Left lung (tissue), 10 donors: Measurements from ENCODE around the gene TRRAP. TPM values are rescaled to one million over a fixed set of nuclear protein-coding genes. Genes with fewer than 3 reads are reported as not detected.

ENCODE experiments used
- ATAC-seq: fragments of 200-7000 bp; cut with Tn5 transposase; one replicate; pipeline ENCODE4 v1.9.1; 2020; ENCODE audit warnings: moderate library complexity
- DNase-seq, 4 donors: peaks; one replicate each; pipeline ENCODE4 v3.0.0-alpha.2; 2013 to 2020
- H3K27ac ChIP-seq, 2 donors: fragments of 200-600 bp; sonication (generic) in 1 of 2; one replicate each; pipeline versions ENCODE4 v1.5.0 to v1.8.0; 2020 to 2021
- H3K27me3 ChIP-seq, 2 donors: fragments of 200-600 bp; sonication (generic) in 1 of 2; one replicate each; pipeline versions ENCODE4 v1.5.0 to v1.8.0; 2020 to 2021
- H3K36me3 ChIP-seq, 2 donors: fragments of 200-600 bp; sonication (generic) in 1 of 2; one replicate each; pipeline versions ENCODE4 v1.5.0 to v1.8.0; 2020 to 2021
- H3K4me1 ChIP-seq, 2 donors: fragments of 200-600 bp; one replicate each; pipeline ENCODE4 v1.8.0; 2021
- H3K4me3 ChIP-seq, 2 donors: fragments of 200-600 bp; sonication (generic) in 1 of 2; one replicate each; pipeline versions ENCODE4 v1.5.0 to v1.8.0; 2020 to 2021; ENCODE audit warnings: mild to moderate bottlenecking in 1 of 2
- H3K9me3 ChIP-seq, 2 donors: fragments of 200-600 bp; sonication (generic) in 1 of 2; one replicate each; pipeline versions ENCODE4 v1.5.0 to v1.8.0; 2020 to 2021
- intact Hi-C, 2 donors: fragments of 100-400 bp; cut with DNase I; formaldehyde crosslinking; loops; one replicate each; pipeline versions ENCODE4 v1.11.2 to v1.14.2; 2022
- polyA plus RNA-seq, 6 donors: library from polyadenylated mRNA; unstranded; fragments of 120-200 nt; gene quantifications; one replicate each; pipeline ENCODE4 v1.2.1, GENCODE V29; 2013; ENCODE audit not compliant: insufficient read length in 6 of 6
- total RNA-seq, 2 donors: library from RNA; stranded (reverse); fragmentation: NEBNext Ultra II Directional; extraction: Animal tissue kit (Norgen Biotek cat#: 25700); gene quantifications; one replicate each; pipeline ENCODE4 v1.2.1, GENCODE V29; 2021
- TF ChIP-seq, protein P1 (sequence below), 2 donors: fragments of 200-600 bp; sonication (generic) in 1 of 2; IDR thresholded peaks; one replicate each; pipeline versions ENCODE4 v1.5.0 to v1.8.0; 2021; ENCODE audit warnings: antibody characterized with exemption in 2 of 2
- donor health status: DM: no; HTN: yes; CAD: no.
- donor health status: DM: no; HTN: no; CAD: no.

Gene TRRAP
- total and polyA plus RNA-seq, 8 donors, result 32.5 to 40.5 (median 38.2) TPM

DNA sequence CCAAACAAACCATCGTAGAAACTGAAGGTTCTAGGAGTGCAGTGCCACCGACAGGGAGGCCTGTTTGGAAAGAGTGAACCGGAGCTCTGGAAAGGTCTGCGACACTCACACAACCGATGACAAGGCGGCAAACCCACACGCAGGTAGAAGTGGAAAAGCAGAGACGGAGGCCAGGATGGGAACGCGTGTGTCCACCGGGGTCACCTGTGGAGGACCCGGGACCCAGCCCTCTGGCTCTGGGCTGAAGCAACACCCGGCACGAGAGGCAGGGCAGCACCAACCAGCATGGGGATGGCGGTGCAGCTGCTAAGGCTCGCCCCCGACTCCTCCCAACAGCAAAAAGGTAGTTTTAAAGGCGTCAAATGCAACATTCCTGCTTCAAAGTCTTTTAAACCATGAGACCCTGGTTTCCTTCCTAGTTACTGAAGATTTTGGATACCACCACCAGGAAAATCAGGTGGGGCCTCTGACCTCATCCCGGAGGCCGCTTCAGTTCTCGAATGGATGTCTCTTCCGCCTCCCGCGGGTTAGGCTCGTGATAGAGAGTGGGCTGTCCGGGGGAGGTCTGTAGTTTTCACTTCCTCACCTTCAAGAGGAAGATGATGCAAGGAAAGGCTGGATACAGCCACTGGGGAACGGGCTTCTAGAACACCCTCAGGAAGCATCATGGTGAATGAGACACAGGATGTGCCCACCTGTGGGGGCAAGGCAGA is 150.1 kb downstream of the TRRAP start:
- TF ChIP-seq, protein P1, sequence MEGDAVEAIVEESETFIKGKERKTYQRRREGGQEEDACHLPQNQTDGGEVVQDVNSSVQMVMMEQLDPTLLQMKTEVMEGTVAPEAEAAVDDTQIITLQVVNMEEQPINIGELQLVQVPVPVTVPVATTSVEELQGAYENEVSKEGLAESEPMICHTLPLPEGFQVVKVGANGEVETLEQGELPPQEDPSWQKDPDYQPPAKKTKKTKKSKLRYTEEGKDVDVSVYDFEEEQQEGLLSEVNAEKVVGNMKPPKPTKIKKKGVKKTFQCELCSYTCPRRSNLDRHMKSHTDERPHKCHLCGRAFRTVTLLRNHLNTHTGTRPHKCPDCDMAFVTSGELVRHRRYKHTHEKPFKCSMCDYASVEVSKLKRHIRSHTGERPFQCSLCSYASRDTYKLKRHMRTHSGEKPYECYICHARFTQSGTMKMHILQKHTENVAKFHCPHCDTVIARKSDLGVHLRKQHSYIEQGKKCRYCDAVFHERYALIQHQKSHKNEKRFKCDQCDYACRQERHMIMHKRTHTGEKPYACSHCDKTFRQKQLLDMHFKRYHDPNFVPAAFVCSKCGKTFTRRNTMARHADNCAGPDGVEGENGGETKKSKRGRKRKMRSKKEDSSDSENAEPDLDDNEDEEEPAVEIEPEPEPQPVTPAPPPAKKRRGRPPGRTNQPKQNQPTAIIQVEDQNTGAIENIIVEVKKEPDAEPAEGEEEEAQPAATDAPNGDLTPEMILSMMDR (IDR thresholded peaks at IDR 0.05), result no peak
- Histone ChIP-seq H3K4me3 (no peak overlapping the region), H3K4me1 (peaks cover 0 to 10% of the 10 kb centered on the region in 2 donors), H3K27ac (no peak overlapping the region), H3K36me3 (peaks cover 0 to 65% of the 10 kb centered on the region in 2 donors), H3K9me3 (no peaks in the 10 kb centered on the region), H3K27me3 (no peaks in the 10 kb centered on the region)
- intact Hi-C loops, result no loop called here
- no peak for ATAC-seq
- no peak for DNase-seq

DNA sequence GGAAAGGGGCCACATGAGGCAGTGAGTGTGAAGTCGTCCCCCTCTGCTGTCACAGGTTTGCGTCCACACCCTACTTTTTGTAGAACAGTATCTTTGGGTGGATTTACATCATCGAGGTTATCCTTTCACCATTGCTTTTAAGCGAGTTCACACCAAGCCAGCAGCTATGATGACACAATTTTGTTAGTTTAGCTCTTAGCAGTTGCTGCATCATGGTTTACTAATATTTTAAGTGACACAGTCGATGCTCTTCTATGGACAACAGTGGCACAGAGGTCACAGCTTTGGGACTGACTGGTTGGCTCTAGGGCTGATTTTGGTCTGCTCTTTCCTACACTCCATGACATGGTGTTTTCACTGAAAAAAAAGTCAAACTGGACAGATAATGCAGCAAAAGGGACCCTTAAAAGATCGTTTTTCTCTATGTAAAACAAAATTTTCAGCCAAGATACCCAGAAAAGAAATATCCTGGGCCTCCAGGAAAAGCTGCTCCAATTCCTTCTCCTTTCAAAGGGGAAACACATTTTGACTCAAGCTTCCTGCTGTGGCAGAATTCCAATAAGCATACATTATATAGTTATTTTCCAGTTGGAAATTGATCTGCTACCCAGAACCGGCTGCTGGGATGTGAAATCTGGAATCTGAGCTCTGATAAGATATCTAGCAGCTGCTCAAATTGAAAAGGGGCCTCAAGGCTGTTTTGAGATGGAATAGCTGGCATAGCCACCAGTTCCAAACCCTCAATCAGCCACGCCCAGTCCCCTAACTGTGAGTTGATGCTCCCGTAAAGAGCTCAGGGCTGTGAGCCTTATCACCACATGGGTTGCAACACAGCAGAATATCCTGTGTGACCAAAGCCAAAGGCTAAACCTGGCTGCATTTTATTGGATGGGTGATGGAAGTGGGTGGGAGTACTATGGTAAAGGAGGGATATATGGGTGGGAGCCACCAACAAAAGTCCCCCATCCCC is 151.4 kb downstream of the TRRAP start:
- H3K9me3 ChIP-seq, result no peaks in the 10 kb centered on the region
- no peak for ATAC-seq

DNA sequence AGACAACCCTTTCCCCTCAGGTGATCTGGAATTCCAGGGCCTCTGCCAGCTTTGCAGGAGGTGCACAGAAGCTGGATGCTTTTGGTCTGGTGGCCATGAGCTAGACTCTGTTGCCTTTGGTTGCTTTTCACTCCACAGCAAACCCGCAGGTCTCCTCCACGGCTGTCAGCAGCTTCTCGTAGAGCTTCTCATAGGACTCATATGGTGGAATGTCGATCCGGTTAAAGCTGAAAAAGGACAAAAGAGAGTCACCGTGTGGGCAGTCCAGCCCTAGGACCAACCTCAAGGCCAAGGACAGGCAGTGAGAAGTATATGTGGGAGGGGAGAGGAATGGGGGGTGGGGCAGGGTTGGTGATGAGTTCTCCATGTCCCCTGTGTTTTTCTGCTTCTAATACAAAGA is 152.1 kb downstream of the TRRAP start:
- no peak overlapping the region for H3K27ac ChIP-seq
- no peaks in the 10 kb centered on the region for H3K27me3 ChIP-seq
- H3K9me3 ChIP-seq, result no peaks in the 10 kb centered on the region
- DNase-seq (no peak), ATAC-seq (no peak)
- no peak overlapping the region for H3K4me3 ChIP-seq
- intact Hi-C loops, result no loop called here
- H3K4me1 ChIP-seq, result peaks cover 0 to 10% of the 10 kb centered on the region in 2 donors
- peaks cover 0 to 86% of the 10 kb centered on the region in 2 donors for H3K36me3 ChIP-seq
- TF ChIP-seq, protein P1 (IDR thresholded peaks at IDR 0.05), result no peak

More for the DNA sequence above, 151.4 kb downstream of the TRRAP start:
- peak overlapping the region in 1 of 2 donors; percentile 43 for H3K27ac ChIP-seq
- intact Hi-C loops, result no loop called here
- H3K4me3 ChIP-seq, result no peak overlapping the region
- peaks cover 0 to 10% of the 10 kb centered on the region in 2 donors for H3K4me1 ChIP-seq
- no peak for DNase-seq
- H3K36me3 ChIP-seq, result peaks cover 0 to 79% of the 10 kb centered on the region in 2 donors
- H3K27me3 ChIP-seq, result no peaks in the 10 kb centered on the region
- TF ChIP-seq, protein P1 (IDR thresholded peaks at IDR 0.05), result no peak

DNA sequence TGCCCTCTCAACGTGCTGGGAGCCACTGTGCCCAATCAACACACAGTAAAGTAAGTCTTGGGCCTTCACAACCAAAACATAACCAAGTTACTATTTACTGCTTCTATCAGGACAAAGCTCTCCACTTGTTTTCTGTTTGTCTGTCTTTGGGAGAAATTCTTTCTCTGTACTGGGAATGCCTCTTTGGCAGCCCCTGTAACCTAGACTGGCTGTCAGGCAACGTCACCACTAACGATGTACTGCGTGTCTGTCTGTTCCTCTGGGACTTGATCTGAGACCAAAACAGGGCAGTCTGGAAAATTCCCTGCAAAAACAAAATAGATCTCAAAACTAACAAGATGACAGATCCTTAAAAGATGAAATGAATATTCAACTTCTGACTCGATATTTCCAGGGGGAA is 152.6 kb downstream of the TRRAP start:
- H3K4me3 ChIP-seq, result no peak overlapping the region
- TF ChIP-seq, protein P1 (IDR thresholded peaks at IDR 0.05), result no peak
- H3K36me3 ChIP-seq, result peaks cover 0 to 89% of the 10 kb centered on the region in 2 donors
- no peak overlapping the region for H3K27ac ChIP-seq
- no peaks in the 10 kb centered on the region for H3K27me3 ChIP-seq
- DNase-seq (no peak), ATAC-seq (no peak)
- no peaks in the 10 kb centered on the region for H3K9me3 ChIP-seq
- intact Hi-C loops, result no loop called here
- peaks cover 0 to 10% of the 10 kb centered on the region in 2 donors for H3K4me1 ChIP-seq

DNA sequence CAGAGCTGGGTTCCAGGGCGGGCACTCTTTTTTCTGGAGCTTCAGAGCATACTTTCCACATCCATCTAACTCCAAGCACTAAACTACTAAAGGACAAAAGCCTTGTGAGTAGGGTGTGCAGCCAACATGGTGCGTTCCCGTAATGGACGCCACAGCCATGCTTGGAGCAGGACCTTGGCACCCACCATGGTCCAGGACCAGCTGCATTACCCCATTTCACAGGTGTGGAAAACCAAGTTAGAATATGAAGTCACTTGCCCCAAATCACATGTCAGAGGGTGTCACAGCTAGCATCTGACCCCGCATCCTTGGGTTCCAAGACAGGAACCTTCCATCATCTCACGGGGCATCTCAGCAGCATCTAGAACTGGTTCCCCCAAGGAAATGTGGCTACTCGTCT is 153.2 kb downstream of the TRRAP start:
- Histone ChIP-seq H3K4me1 (peaks cover 0 to 10% of the 10 kb centered on the region in 2 donors), H3K27ac (peak overlapping the region in 1 of 2 donors; percentile 45), H3K36me3 (peaks cover 0 to 92% of the 10 kb centered on the region in 2 donors), H3K27me3 (no peaks in the 10 kb centered on the region), H3K4me3 (no peak overlapping the region), H3K9me3 (no peaks in the 10 kb centered on the region)
- no peak for ATAC-seq
- DNase-seq, result no peak
- TF ChIP-seq, protein P1 (IDR thresholded peaks at IDR 0.05), result no peak
- intact Hi-C loops, result no loop called here
